ENCODE data around the gene NTM.

DNA sequence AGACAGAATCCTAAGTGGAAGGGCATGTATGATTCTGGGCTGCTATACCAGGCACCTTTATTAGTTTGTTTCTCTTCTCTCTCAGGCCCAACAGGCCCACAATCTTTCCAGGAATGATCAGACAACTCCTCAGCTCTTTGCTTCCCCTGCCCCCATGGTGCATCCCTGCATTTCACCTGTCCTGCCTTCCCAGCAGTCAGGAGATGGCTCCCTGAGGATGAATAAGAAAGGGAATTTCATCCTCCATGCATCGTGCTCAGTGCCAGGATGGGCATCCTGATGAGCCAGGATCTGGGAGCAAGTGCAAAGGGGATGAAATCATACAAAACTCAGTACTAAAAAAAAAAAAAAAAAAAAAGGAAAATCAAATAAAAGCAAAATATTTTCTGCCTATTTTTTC lies 18.6 kb upstream of the NTM start:
- no peak for TF ChIP-seq CTCF (conservative IDR thresholded peaks at IDR 0.05; ENCODE audit: low read length)
- no peak for TF ChIP-seq EZH2phosphoT487 (IDR thresholded peaks at IDR 0.05; ENCODE audit: borderline replicate concordance)

All from Loucy (cell line).